Thoracic aorta (tissue), 2 donors: ENCODE results near the gene DGKI. TPM values are rescaled to one million over a fixed set of nuclear protein-coding genes. Genes with fewer than 3 reads are reported as not detected.
A peak's percentile ranks its signal among the peaks of the same experiment; 100 is the strongest.

Source experiments
- ATAC-seq: fragments of 150-250 bp; one replicate; pipeline ENCODE4 v1.8.0; 2017; ENCODE audit warnings: low read depth; ENCODE audit not compliant: insufficient number of reproducible peaks, low FRiP score
- DNase-seq: peaks from one replicate; pipeline ENCODE4 v3.0.0-alpha.2; 2020; ENCODE audit warnings: low spot score
- H3K27ac ChIP-seq, 2 donors: fragments of 200-600 bp; sonication (generic); 1 replicate in 1 of 2; 2 replicates in 1 of 2; pipeline ENCODE4 v1.5.1; 2016; ENCODE audit warnings: mild to moderate bottlenecking in 2 of 2, moderate library complexity in 2 of 2
- H3K27me3 ChIP-seq: fragments of 200-600 bp; sonication (generic); replicated peaks from 2 replicates; pipeline ENCODE4 v1.6.0; 2016; ENCODE audit warnings: mild to moderate bottlenecking; ENCODE audit not compliant: insufficient read depth
- H3K36me3 ChIP-seq: fragments of 200-600 bp; sonication (generic); one replicate; pipeline ENCODE4 v1.5.1; 2016
- H3K4me1 ChIP-seq, 2 donors: fragments of 200-600 bp; sonication (generic); 1 replicate in 1 of 2; 2 replicates in 1 of 2; pipeline versions ENCODE4 v1.5.1 to v1.6.0; 2016; ENCODE audit warnings: low read depth in 2 of 2, mild to moderate bottlenecking in 1 of 2; ENCODE audit not compliant: control insufficient read depth in 1 of 2
- H3K4me3 ChIP-seq: fragments of 200-600 bp; sonication (generic); 2 replicates; pipeline ENCODE4 v1.5.1; 2016; ENCODE audit warnings: mild to moderate bottlenecking
- H3K9me3 ChIP-seq: fragments of 200-600 bp; sonication (generic); 2 replicates; pipeline ENCODE4 v1.5.1; 2016
- total RNA-seq, 2 donors: library from RNA; depleted of rRNA; stranded (reverse); fragments of >200 nt; gene quantifications; one replicate each; pipeline versions ENCODE4 v1.1.0 to v1.2.3, GENCODE V29; 2016
- TF ChIP-seq, protein P1 (sequence below): fragments of 200-600 bp; sonication (generic); IDR thresholded peaks from one replicate; pipeline ENCODE4 v1.5.1; 2019; ENCODE audit warnings: antibody characterized with exemption

The DGKI gene
- total RNA-seq, 2 donors from 2014 or later = 10.3 to 22.3 TPM

- Histone ChIP-seq H3K27ac (no peak overlapping the region), H3K4me3 (no peak overlapping the region), H3K36me3 (no peaks in the 10 kb centered on the region), H3K4me1 (no peaks in the 10 kb centered on the region), H3K9me3 (no peaks in the 10 kb centered on the region), H3K27me3 (no peaks in the 10 kb centered on the region)
- DNase-seq (no peak), ATAC-seq (no peak)
- TF ChIP-seq, protein P1, sequence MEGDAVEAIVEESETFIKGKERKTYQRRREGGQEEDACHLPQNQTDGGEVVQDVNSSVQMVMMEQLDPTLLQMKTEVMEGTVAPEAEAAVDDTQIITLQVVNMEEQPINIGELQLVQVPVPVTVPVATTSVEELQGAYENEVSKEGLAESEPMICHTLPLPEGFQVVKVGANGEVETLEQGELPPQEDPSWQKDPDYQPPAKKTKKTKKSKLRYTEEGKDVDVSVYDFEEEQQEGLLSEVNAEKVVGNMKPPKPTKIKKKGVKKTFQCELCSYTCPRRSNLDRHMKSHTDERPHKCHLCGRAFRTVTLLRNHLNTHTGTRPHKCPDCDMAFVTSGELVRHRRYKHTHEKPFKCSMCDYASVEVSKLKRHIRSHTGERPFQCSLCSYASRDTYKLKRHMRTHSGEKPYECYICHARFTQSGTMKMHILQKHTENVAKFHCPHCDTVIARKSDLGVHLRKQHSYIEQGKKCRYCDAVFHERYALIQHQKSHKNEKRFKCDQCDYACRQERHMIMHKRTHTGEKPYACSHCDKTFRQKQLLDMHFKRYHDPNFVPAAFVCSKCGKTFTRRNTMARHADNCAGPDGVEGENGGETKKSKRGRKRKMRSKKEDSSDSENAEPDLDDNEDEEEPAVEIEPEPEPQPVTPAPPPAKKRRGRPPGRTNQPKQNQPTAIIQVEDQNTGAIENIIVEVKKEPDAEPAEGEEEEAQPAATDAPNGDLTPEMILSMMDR = no peak
Measured at GRCh38 chr7:137601642-137602041, 245.1 kb downstream of the DGKI start.

DNA sequence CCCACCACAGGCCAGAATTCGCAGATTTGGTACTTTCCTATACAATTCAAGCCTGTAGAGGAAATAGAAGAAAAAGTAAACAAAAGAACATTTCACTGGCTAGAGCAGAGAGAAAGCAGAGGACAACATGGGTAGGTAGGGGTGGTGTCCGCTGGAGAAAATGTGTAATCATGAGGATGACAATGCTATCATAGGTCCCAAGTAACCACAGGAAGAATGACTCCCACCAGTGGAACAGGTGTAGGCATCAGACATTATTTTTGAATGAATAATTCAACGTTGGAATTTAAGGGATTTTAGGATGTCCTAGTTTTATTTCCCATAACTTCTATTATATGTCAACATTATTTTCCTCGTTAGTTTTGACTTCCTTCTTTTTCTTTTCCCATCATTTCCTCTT is 248.9 kb downstream of the DGKI start:
- TF ChIP-seq, protein P1 = no peak
- Histone ChIP-seq H3K36me3 (no peaks in the 10 kb centered on the region), H3K4me3 (no peak overlapping the region), H3K4me1 (no peaks in the 10 kb centered on the region), H3K27me3 (no peaks in the 10 kb centered on the region), H3K27ac (no peak overlapping the region), H3K9me3 (no peaks in the 10 kb centered on the region)
- ATAC-seq = no peak
- no peak for DNase-seq

DNA sequence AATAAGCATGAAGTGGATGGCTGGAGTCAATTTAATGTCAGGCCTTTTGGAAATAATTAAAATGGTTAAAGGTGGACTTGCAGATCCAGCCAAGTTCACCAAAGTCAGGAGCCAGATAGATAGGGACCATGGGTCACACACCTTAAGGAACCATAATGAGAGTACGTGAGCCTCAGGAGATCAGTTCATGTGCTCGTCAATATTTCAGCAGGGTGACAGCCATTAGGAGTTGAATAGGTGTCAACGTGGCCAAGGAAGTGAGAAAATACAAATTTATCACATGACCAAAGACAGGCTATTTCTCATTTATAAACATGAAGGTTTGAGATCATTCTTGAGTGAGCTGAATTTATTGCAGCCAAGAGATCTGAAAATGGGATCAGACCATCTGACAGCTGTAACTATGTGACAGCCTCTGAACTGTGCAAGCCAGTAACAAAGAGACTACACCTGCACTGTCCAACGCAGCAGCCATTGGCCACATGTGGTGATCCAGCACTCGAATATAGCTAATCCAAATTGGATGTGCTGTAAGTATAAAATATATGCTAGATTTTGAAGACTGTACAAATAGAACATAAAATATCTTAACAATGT is 253.6 kb downstream of the DGKI start:
- H3K36me3 ChIP-seq = no peaks in the 10 kb centered on the region
- no peaks in the 10 kb centered on the region for H3K9me3 ChIP-seq
- no peak overlapping the region for H3K4me3 ChIP-seq
- ATAC-seq (no peak), DNase-seq (no peak)
- H3K4me1 ChIP-seq = peaks cover 11 to 12% of the 10 kb centered on the region in 2 donors
- H3K27me3 ChIP-seq = no peaks in the 10 kb centered on the region
- TF ChIP-seq, protein P1 = no peak
- no peak overlapping the region for H3K27ac ChIP-seq

- Histone ChIP-seq H3K36me3 (no peaks in the 10 kb centered on the region), H3K4me3 (no peak overlapping the region), H3K9me3 (no peaks in the 10 kb centered on the region), H3K4me1 (peaks cover 11 to 12% of the 10 kb centered on the region in 2 donors), H3K27ac (no peak overlapping the region), H3K27me3 (no peaks in the 10 kb centered on the region)
- peak; percentile 50 for ATAC-seq
- no peak for DNase-seq
- TF ChIP-seq, protein P1 = peak; percentile 55
Measured at GRCh38 chr7:137592232-137592896, 254.4 kb downstream of the DGKI start.

- Histone ChIP-seq H3K4me3 (no peak overlapping the region), H3K36me3 (no peaks in the 10 kb centered on the region), H3K27me3 (no peaks in the 10 kb centered on the region), H3K27ac (peak overlapping the region in 1 of 2 donors; percentile 44), H3K4me1 (peaks cover 11 to 12% of the 10 kb centered on the region in 2 donors), H3K9me3 (no peaks in the 10 kb centered on the region)
- TF ChIP-seq, protein P1 = no peak
- ATAC-seq (no peak), DNase-seq (no peak)
Measured at GRCh38 chr7:137591421-137591837, 255.3 kb downstream of the DGKI start.
